Liver (tissue), 2 donors: ENCODE results near the gene AOPEP.

Experiments
- RAD21 ChIP-seq, 2 donors: IDR thresholded peaks; 2 replicates each; pipeline ENCODE4 v1.6.1; 2016; ENCODE audit warnings: antibody characterized with exemption in 2 of 2, mild to moderate bottlenecking in 2 of 2
- YY1 ChIP-seq: IDR thresholded peaks from 2 replicates; pipeline ENCODE4 v1.6.1; 2016; ENCODE audit warnings: antibody characterized with exemption, mild to moderate bottlenecking
- donor health status: healthy.

GRCh38 chr9:94770334-94770733 lies 43.8 kb downstream of the AOPEP start:
- TF ChIP-seq YY1 (no peak), RAD21 (IDR thresholded peaks at IDR 0.05) (no peak)
